ENCODE measurements around the gene COX8A. TPM values are rescaled to one million over a fixed set of nuclear protein-coding genes. Genes with fewer than 3 reads are reported as not detected.

Gene COX8A
- total RNA-seq, 1 donor, result 190 TPM

GRCh38 chr11:63997104-63997700, 22.8 kb downstream of the COX8A start:
- Histone ChIP-seq H3K36me3 (ENCODE audit: insufficient read depth, low read length) (peaks cover 22% of the 10 kb centered on the region), H3K27me3 (ENCODE audit: insufficient read depth, low read length) (no peaks in the 10 kb centered on the region), H3K4me1 (ENCODE audit: insufficient read depth, low read length) (peaks cover 7% of the 10 kb centered on the region), H3K79me2 (ENCODE audit: insufficient read depth, low read length) (peaks cover 4% of the 10 kb centered on the region), H3K27ac (ENCODE audit: low read depth, low read length) (no peak overlapping the region), H3K4me3 (ENCODE audit: insufficient read depth, low read length) (no peak overlapping the region), H4K20me1 (ENCODE audit: insufficient read depth, low read length) (peaks cover 32% of the 10 kb centered on the region), H3K4me2 (ENCODE audit: insufficient read depth, low read length) (no peak overlapping the region), H3K9me3 (ENCODE audit: low read depth, low read length) (no peaks in the 10 kb centered on the region), H2AFZ (ENCODE audit: low read length) (no peak overlapping the region)
- no peak for TF ChIP-seq CTCF (IDR thresholded peaks at IDR 0.05; ENCODE audit: extremely low read depth, low read depth, low read length)
- DNase-seq (ENCODE audit: insufficient read length, low spot score, missing footprints), result peak; percentile 83

GRCh38 chr11:63997801-63998337, 23.4 kb downstream of the COX8A start:
- Histone ChIP-seq H3K4me1 (ENCODE audit: insufficient read depth, low read length) (peaks cover 9% of the 10 kb centered on the region), H3K79me2 (ENCODE audit: insufficient read depth, low read length) (peaks cover 3% of the 10 kb centered on the region), H3K36me3 (ENCODE audit: insufficient read depth, low read length) (peaks cover 22% of the 10 kb centered on the region), H3K27ac (ENCODE audit: low read depth, low read length) (no peak overlapping the region), H2AFZ (ENCODE audit: low read length) (no peak overlapping the region), H3K27me3 (ENCODE audit: insufficient read depth, low read length) (no peaks in the 10 kb centered on the region), H3K4me2 (ENCODE audit: insufficient read depth, low read length) (no peak overlapping the region), H4K20me1 (ENCODE audit: insufficient read depth, low read length) (peaks cover 33% of the 10 kb centered on the region), H3K9me3 (ENCODE audit: low read depth, low read length) (no peaks in the 10 kb centered on the region), H3K4me3 (ENCODE audit: insufficient read depth, low read length) (no peak overlapping the region)
- DNase-seq (ENCODE audit: insufficient read length, low spot score, missing footprints), result peak; percentile 91
- no peak for TF ChIP-seq CTCF (IDR thresholded peaks at IDR 0.05; ENCODE audit: extremely low read depth, low read depth, low read length)

GRCh38 chr11:63998558-63999348, 24.3 kb downstream of the COX8A start:
- H3K9me3 ChIP-seq (ENCODE audit: low read depth, low read length), result no peaks in the 10 kb centered on the region
- no peak overlapping the region for H3K27ac ChIP-seq (ENCODE audit: low read depth, low read length)
- no peak overlapping the region for H2AFZ ChIP-seq (ENCODE audit: low read length)
- H3K27me3 ChIP-seq (ENCODE audit: insufficient read depth, low read length), result no peaks in the 10 kb centered on the region
- H3K4me1 ChIP-seq (ENCODE audit: insufficient read depth, low read length), result peaks cover 9% of the 10 kb centered on the region
- no peak overlapping the region for H3K4me3 ChIP-seq (ENCODE audit: insufficient read depth, low read length)
- no peak for TF ChIP-seq CTCF (IDR thresholded peaks at IDR 0.05; ENCODE audit: extremely low read depth, low read depth, low read length)
- no peaks in the 10 kb centered on the region for H3K79me2 ChIP-seq (ENCODE audit: insufficient read depth, low read length)
- H3K4me2 ChIP-seq (ENCODE audit: insufficient read depth, low read length), result no peak overlapping the region
- DNase-seq (ENCODE audit: insufficient read length, low spot score, missing footprints), result peak; percentile 91
- H3K36me3 ChIP-seq (ENCODE audit: insufficient read depth, low read length), result peaks cover 22% of the 10 kb centered on the region
- peaks cover 33% of the 10 kb centered on the region for H4K20me1 ChIP-seq (ENCODE audit: insufficient read depth, low read length)

Data from osteoblast (primary cell).